Measurements from ENCODE around the gene PRLHR.

GRCh38 chr10:118610577-118610976, 15.1 kb upstream of the PRLHR start:
- TF ChIP-seq RFX5 (IDR thresholded peaks at IDR 0.05; ENCODE audit: low read length), result no peak
- no peak for TF ChIP-seq CTCF (IDR thresholded peaks at IDR 0.05)
- no peak for TF ChIP-seq TAF1 (IDR thresholded peaks at IDR 0.05; ENCODE audit: borderline replicate concordance, low read depth, low read length)
- TF ChIP-seq TCF12 (IDR thresholded peaks at IDR 0.05), result no peak
- TF ChIP-seq, protein P1, sequence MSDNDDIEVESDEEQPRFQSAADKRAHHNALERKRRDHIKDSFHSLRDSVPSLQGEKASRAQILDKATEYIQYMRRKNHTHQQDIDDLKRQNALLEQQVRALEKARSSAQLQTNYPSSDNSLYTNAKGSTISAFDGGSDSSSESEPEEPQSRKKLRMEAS (IDR thresholded peaks at IDR 0.05; ENCODE audit: low read depth), result no peak
- no peak for TF ChIP-seq NFIC (IDR thresholded peaks at IDR 0.05; ENCODE audit: borderline replicate concordance)
- TF ChIP-seq NRF1 (IDR thresholded peaks at IDR 0.05; ENCODE audit: low read depth, low read length), result no peak
- TF ChIP-seq JUND (IDR thresholded peaks at IDR 0.05), result no peak
- TF ChIP-seq GABPA (IDR thresholded peaks at IDR 0.05; ENCODE audit: low read depth), result no peak
- TF ChIP-seq ZBTB33 (IDR thresholded peaks at IDR 0.05; ENCODE audit: borderline replicate concordance, low read depth), result no peak
